Omental fat pad (tissue), 4 donors: ENCODE measurements around the gene TPMT. TPM values are rescaled to one million over a fixed set of nuclear protein-coding genes. Genes with fewer than 3 reads are reported as not detected.
"Not testable (repeated sequence)": the region's sequence is repeated elsewhere in the genome, so short reads cannot be mapped to it uniquely, and the experiment has no call there.

Experiments
- ATAC-seq: fragments of 150-250 bp; one replicate; pipeline ENCODE4 v1.9.1; 2016; ENCODE audit warnings: mild to moderate bottlenecking, moderate library complexity; ENCODE audit not compliant: low FRiP score
- DNase-seq: peaks from one replicate; pipeline ENCODE4 v3.0.0-alpha.2; 2019; ENCODE audit warnings: low spot score
- CTCF ChIP-seq, 3 donors: fragments of 450-650 bp; IDR thresholded peaks; one replicate each; pipeline ENCODE4 v1.5.1; 2016 to 2017; ENCODE audit warnings: antibody characterized with exemption in 3 of 3, mild to moderate bottlenecking in 3 of 3, moderate library complexity in 2 of 3
- total RNA-seq, 4 donors: library from RNA; depleted of rRNA; stranded (reverse); fragments of >200 nt; gene quantifications; one replicate each; pipeline ENCODE4 v1.1.0, GENCODE V29; 2016

Gene TPMT
- total RNA-seq, 4 donors from 2014 or later = 4.5 to 7.2 (median 6.8) TPM

GRCh38 chr6:18155864-18156421 is 1.1 kb upstream of the TPMT start:
- ATAC-seq = peak; percentile 30
- DNase-seq = peak; percentile 39
- no peak for TF ChIP-seq CTCF (IDR thresholded peaks at IDR 0.05)

- TF ChIP-seq CTCF (IDR thresholded peaks at IDR 0.05) = no peak
- ATAC-seq = peak; percentile 99
- DNase-seq = peak; percentile 86
Measured at GRCh38 chr6:18155150-18155863, 430 bp upstream of the TPMT start, which contains the start of gene KDM1B. Gene KDM1B (plus strand): TSS chr6:18155422. CDS start chr6:18159896, 4,474 bp downstream.

- no peak for DNase-seq
- ATAC-seq = no peak
- no peak for TF ChIP-seq CTCF (IDR thresholded peaks at IDR 0.05)
Measured at GRCh38 chr6:18153311-18153703, 1.6 kb downstream of the TPMT start.

GRCh38 chr6:18151801-18152200 is 3.1 kb downstream of the TPMT start:
- DNase-seq = no peak
- ATAC-seq = no peak
- no peak for TF ChIP-seq CTCF (IDR thresholded peaks at IDR 0.05)

- not testable (repeated sequence) for DNase-seq
Measured at GRCh38 chr6:18151391-18151790, 3.5 kb downstream of the TPMT start.

GRCh38 chr6:18148304-18149025 is 6.4 kb downstream of the TPMT start:
- DNase-seq (no peak), ATAC-seq (peak; percentile 42)
- no peak for TF ChIP-seq CTCF (IDR thresholded peaks at IDR 0.05)

More at GRCh38 chr6:18151391-18151790, 3.5 kb downstream of the TPMT start:
- ATAC-seq = not testable (repeated sequence)

- no peak for DNase-seq
- TF ChIP-seq CTCF (IDR thresholded peaks at IDR 0.05) = no peak
- ATAC-seq = no peak
Measured at GRCh38 chr6:18147616-18148015, 7.3 kb downstream of the TPMT start.
